ENCODE data around the gene H2AZ1. TPM values are rescaled to one million over a fixed set of nuclear protein-coding genes. Genes with fewer than 3 reads are reported as not detected.

The H2AZ1 gene
- total and polyA plus RNA-seq, 7 donors, result 175 to 621 (median 421) TPM

- Histone ChIP-seq H3K9me3 (peaks cover 0 to 2% (median 0%) of the 10 kb centered on the region in 4 donors), H3K27me3 (no peaks in the 10 kb centered on the region), H3K36me3 (no peaks in the 10 kb centered on the region), H3K4me3 (no peak overlapping the region), H3K27ac (no peak overlapping the region), H3K4me1 (no peaks in the 10 kb centered on the region)
- no peak for DNase-seq
- intact Hi-C loops (cut with DNase I), result no loop called here
- no peak for TF ChIP-seq EP300 (IDR thresholded peaks at IDR 0.05)
- no peak for TF ChIP-seq CTCF (IDR thresholded peaks at IDR 0.05)
- TF ChIP-seq POLR2AphosphoS5 (IDR thresholded peaks at IDR 0.05), result no peak
- TF ChIP-seq POLR2A (IDR thresholded peaks at IDR 0.05), result no peak
- WGBS, 2 donors, result 72 to 81% methylated on average over 4 of the region's 4 CpGs
These were observed 33.3 kb upstream of the H2AZ1 start for GRCh38 chr4:99983289-99983943.

- Histone ChIP-seq H3K9me3 (peaks cover 0 to 2% (median 0%) of the 10 kb centered on the region in 4 donors), H3K4me3 (no peak overlapping the region), H3K36me3 (no peaks in the 10 kb centered on the region), H3K27ac (no peak overlapping the region), H3K4me1 (no peaks in the 10 kb centered on the region), H3K27me3 (no peaks in the 10 kb centered on the region)
- TF ChIP-seq EP300 (IDR thresholded peaks at IDR 0.05) (no peak), POLR2A (IDR thresholded peaks at IDR 0.05) (no peak), CTCF (IDR thresholded peaks at IDR 0.05) (no peak), POLR2AphosphoS5 (IDR thresholded peaks at IDR 0.05) (no peak)
- no peak for DNase-seq
- intact Hi-C loops (cut with DNase I), result no loop called here
These were observed 29.8 kb upstream of the H2AZ1 start for GRCh38 chr4:99979872-99980271.

GRCh38 chr4:99971453-99972111 is 21.5 kb upstream of the H2AZ1 start:
- intact Hi-C loops (cut with DNase I), result no loop called here
- DNase-seq, result no peak
- H3K4me3 ChIP-seq, result no peak overlapping the region
- no peaks in the 10 kb centered on the region for H3K9me3 ChIP-seq
- WGBS, 2 donors, result 95 to 97% methylated on average over 12 of the region's 12 CpGs
- TF ChIP-seq EP300 (IDR thresholded peaks at IDR 0.05) (no peak), POLR2A (IDR thresholded peaks at IDR 0.05) (no peak), POLR2AphosphoS5 (IDR thresholded peaks at IDR 0.05) (no peak), CTCF (IDR thresholded peaks at IDR 0.05) (no peak)
- no peak overlapping the region for H3K27ac ChIP-seq
- no peaks in the 10 kb centered on the region for H3K4me1 ChIP-seq
- H3K27me3 ChIP-seq, result no peaks in the 10 kb centered on the region
- H3K36me3 ChIP-seq, result no peaks in the 10 kb centered on the region

- intact Hi-C loops (cut with DNase I), result no loop called here
- TF ChIP-seq CTCF (IDR thresholded peaks at IDR 0.05) (no peak), POLR2A (IDR thresholded peaks at IDR 0.05) (no peak), POLR2AphosphoS5 (IDR thresholded peaks at IDR 0.05) (no peak), EP300 (IDR thresholded peaks at IDR 0.05) (no peak)
- Histone ChIP-seq H3K4me1 (no peaks in the 10 kb centered on the region), H3K9me3 (no peaks in the 10 kb centered on the region), H3K27me3 (no peaks in the 10 kb centered on the region), H3K4me3 (no peak overlapping the region), H3K27ac (no peak overlapping the region), H3K36me3 (no peaks in the 10 kb centered on the region)
- WGBS, 2 donors, result 50 to 64% methylated on average over 1 of the region's 1 CpG
- no peak for DNase-seq
These were observed 18.3 kb upstream of the H2AZ1 start for GRCh38 chr4:99968330-99968729.
